ENCODE measurements around the gene FAM169A. TPM values are rescaled to one million over a fixed set of nuclear protein-coding genes. Genes with fewer than 3 reads are reported as not detected.

The FAM169A gene
- total and polyA plus RNA-seq, 12 donors, result 0.25 to 10.6 (median 4.4) TPM

GRCh38 chr5:74772359-74772758, 93.8 kb downstream of the FAM169A start:
- 85 to 88% methylated on average over 7 of the region's 7 CpGs for WGBS, 2 donors
- peaks cover 3 to 88% (median 48%) of the 10 kb centered on the region in 9 donors for H3K36me3 ChIP-seq
- H3K4me1 ChIP-seq, result peaks cover 0 to 13% (median 10%) of the 10 kb centered on the region in 9 donors
- no peaks in the 10 kb centered on the region for H3K27me3 ChIP-seq
- TF ChIP-seq CTCF (IDR thresholded peaks at IDR 0.05), result no peak
- no peak overlapping the region for H3K27ac ChIP-seq
- no peaks in the 10 kb centered on the region for H3K9me3 ChIP-seq
- no peak for ATAC-seq
- intact Hi-C loops (cut with DNase I), result loop anchor here in 2 of 10 donors (10.0 kb wide), 2 partner anchors 142 to 612 kb away; no protein-coding TSS in a partner anchor
- DNase-seq, result no peak
- no peak overlapping the region for H3K4me3 ChIP-seq

- peak overlapping the region; percentile 79 to 96 (median 91) for H3K4me3 ChIP-seq
- H3K27ac ChIP-seq, result peak overlapping the region in 9 of 10 donors; percentile 56 to 88 (median 79)
- DNase-seq, result peak in 1 of 2 donors; percentile 7
- H3K4me1 ChIP-seq, result peaks cover 5 to 41% (median 30%) of the 10 kb centered on the region in 9 donors
- peak in 5 of 8 donors; percentile 6 to 40 (median 25) for ATAC-seq
- no peak for TF ChIP-seq CTCF (IDR thresholded peaks at IDR 0.05)
- 1% methylated on average over 9 of the region's 9 CpGs for WGBS, 2 donors
- H3K9me3 ChIP-seq, result no peaks in the 10 kb centered on the region
- no peaks in the 10 kb centered on the region for H3K27me3 ChIP-seq
- peaks cover 0 to 54% (median 21%) of the 10 kb centered on the region in 9 donors for H3K36me3 ChIP-seq
- intact Hi-C loops (cut with DNase I), result loop anchor here in 8 of 10 donors (2.0 to 10.0 kb wide), 10 partner anchors 80 to 1203 kb away; partner anchors contain the start of genes HEXB (in 2 of the 8), ANKRA2 (in 1 of the 8) and UTP15 (in 1 of the 8)
Observed at GRCh38 chr5:74767579-74767913, 98.6 kb downstream of the FAM169A start.

GRCh38 chr5:74766849-74767578, 99.2 kb downstream of the FAM169A start, which contains the start of the genes GFM2 and NSA2:
GFM2 (minus strand) TSS chr5:74767117; CDS start chr5:74763742, 3,375 bp downstream.
NSA2 (plus strand) TSS chr5:74767249; CDS start chr5:74767361, 112 bp downstream.
- ATAC-seq (peak; percentile 99 to 100 (median 99)), DNase-seq (peak; percentile 90 to 94)
- intact Hi-C loops (cut with DNase I), result loop anchor here in 8 of 10 donors (2.0 to 10.0 kb wide), 10 partner anchors 80 to 1202 kb away; partner anchors contain the start of genes HEXB (in 2 of the 8), ANKRA2 (in 1 of the 8) and UTP15 (in 1 of the 8)
- H3K9me3 ChIP-seq, result no peaks in the 10 kb centered on the region
- H3K27me3 ChIP-seq, result no peaks in the 10 kb centered on the region
- no peak for TF ChIP-seq CTCF (IDR thresholded peaks at IDR 0.05)
- H3K4me1 ChIP-seq, result peaks cover 5 to 42% (median 30%) of the 10 kb centered on the region in 9 donors
- peaks cover 0 to 54% (median 19%) of the 10 kb centered on the region in 9 donors for H3K36me3 ChIP-seq
- peak within 1 kb of the TSS; percentile 79 to 96 (median 91) for H3K4me3 ChIP-seq
- WGBS, 2 donors, result 0% methylated on average over 54 of the region's 54 CpGs
- peak within 1 kb of the TSS; percentile 12 to 88 (median 78) for H3K27ac ChIP-seq

- H3K4me1 ChIP-seq, result peaks cover 5 to 48% (median 30%) of the 10 kb centered on the region in 9 donors
- intact Hi-C loops (cut with DNase I), result loop anchor here in 8 of 10 donors (2.0 to 10.0 kb wide), 10 partner anchors 79 to 1202 kb away; partner anchors contain the start of genes HEXB (in 2 of the 8), ANKRA2 (in 1 of the 8) and UTP15 (in 1 of the 8)
- 0 to 1% methylated on average over 10 of the region's 10 CpGs for WGBS, 2 donors
Observed at GRCh38 chr5:74766418-74766848, 99.8 kb downstream of the FAM169A start.

More at GRCh38 chr5:74766418-74766848, 99.8 kb downstream of the FAM169A start:
- Histone ChIP-seq H3K4me3 (peak overlapping the region; percentile 79 to 96 (median 91)), H3K9me3 (no peaks in the 10 kb centered on the region), H3K36me3 (peaks cover 0 to 54% (median 22%) of the 10 kb centered on the region in 9 donors), H3K27ac (peak overlapping the region in 9 of 10 donors; percentile 56 to 88 (median 79)), H3K27me3 (no peaks in the 10 kb centered on the region)
- TF ChIP-seq CTCF (IDR thresholded peaks at IDR 0.05), result peak in 8 of 9 donors; percentile 9 to 51 (median 38)
- ATAC-seq (peak in 7 of 8 donors; percentile 28 to 77 (median 53)), DNase-seq (no peak)

Data from heart right ventricle (tissue), 16 donors.